Natural killer cell (primary cell): ENCODE measurements around the gene MGME1. TPM values are rescaled to one million over a fixed set of nuclear protein-coding genes. Genes with fewer than 3 reads are reported as not detected.

ENCODE experiments used
- ATAC-seq, 3 donors: fragments of 150-1000 bp in 2 of 3; fragments of 200-7000 bp in 1 of 3; cut with Tn5 transposase; 1 replicate in 1 of 3; 2 replicates in 2 of 3; pipeline ENCODE4 v1.10.0; 2021; ENCODE audit warnings: mild to moderate bottlenecking in 2 of 3, moderate library complexity in 2 of 3
- DNase-seq, 2 donors: peaks; one replicate each; pipeline versions ENCODE4 v3.0.0 to v3.0.0-alpha.2; 2013 to 2021; ENCODE audit warnings: mixed read lengths in 1 of 2
- H3K27ac ChIP-seq: one replicate; pipeline ENCODE4 v1.5.1; 2013; ENCODE audit warnings: mild to moderate bottlenecking, low read length
- H3K27me3 ChIP-seq: one replicate; pipeline ENCODE4 v1.6.1; 2013; ENCODE audit warnings: low read length; ENCODE audit not compliant: control insufficient read depth, insufficient read depth
- H3K36me3 ChIP-seq: one replicate; pipeline ENCODE4 v1.6.1; 2013; ENCODE audit warnings: low read length; ENCODE audit not compliant: control insufficient read depth, insufficient read depth
- H3K4me1 ChIP-seq: one replicate; pipeline ENCODE4 v1.6.1; 2013; ENCODE audit warnings: low read length; ENCODE audit not compliant: control insufficient read depth, insufficient read depth
- H3K4me3 ChIP-seq: one replicate; pipeline ENCODE4 v1.5.1; 2013; ENCODE audit warnings: low read length
- H3K9me3 ChIP-seq: one replicate; pipeline ENCODE4 v1.6.1; 2013; ENCODE audit warnings: low read length; ENCODE audit not compliant: control insufficient read depth, insufficient read depth
- H3K27ac Mint-ChIP-seq, 2 donors: one replicate each; pipeline ENCODE4 v1.8.0; 2022; ENCODE audit warnings: mild to moderate bottlenecking in 2 of 2, mixed read lengths in 2 of 2, moderate library complexity in 1 of 2
- H3K27me3 Mint-ChIP-seq, 2 donors: one replicate each; pipeline ENCODE4 v1.8.0; 2022; ENCODE audit warnings: low read depth in 2 of 2, mixed read lengths in 2 of 2
- H3K36me3 Mint-ChIP-seq: one replicate; pipeline ENCODE4 v1.8.0; 2022; ENCODE audit warnings: mixed read lengths
- H3K4me1 Mint-ChIP-seq, 2 donors: one replicate each; pipeline ENCODE4 v1.8.0; 2022; ENCODE audit warnings: mixed read lengths in 2 of 2
- H3K4me3 Mint-ChIP-seq: one replicate; pipeline ENCODE4 v1.8.0; 2022; ENCODE audit warnings: mild to moderate bottlenecking, moderate library complexity, mixed read lengths
- H3K9me3 Mint-ChIP-seq, 2 donors: one replicate each; pipeline ENCODE4 v1.8.0; 2022; ENCODE audit warnings: mixed read lengths in 2 of 2
- CTCF ChIP-seq: fragments of 200-600 bp; IDR thresholded peaks from one replicate; pipeline ENCODE4 v1.8.0; 2022; ENCODE audit warnings: antibody characterized with exemption
- WGBS: methylation state at CpG from one replicate; pipeline ENCODE4 v1.1.7; 2013; ENCODE audit warnings: missing lambda C conversion rate; ENCODE audit not compliant: insufficient coverage; 5-methylcytosine and 5-hydroxymethylcytosine counted together
- intact Hi-C: fragments of 100-400 bp; cut with micrococcal nuclease; formaldehyde crosslinking; loops from one replicate; pipeline ENCODE4 v1.14.2; 2022
- total RNA-seq, 4 donors: library from RNA; stranded (reverse); fragments of 120-200 nt in 1 of 4; gene quantifications; one replicate each; pipeline versions ENCODE4 v1.2.3 to v1.2.4, GENCODE V29; 2013 to 2022

MGME1 gene
- total RNA-seq, 3 donors from 2014 or later (not counting 1 experiment from before 2014, with no cell fraction given) = 10.3 to 25.1 (median 13.0) TPM

GRCh38 chr20:17969278-17969883 is 563 bp downstream of the MGME1 start:
- no peaks in the 10 kb centered on the region for H3K9me3 ChIP-seq
- H3K27ac ChIP-seq = peak overlapping the region; percentile 99
- Mint-ChIP-seq H3K9me3 (no peaks in the 10 kb centered on the region), H3K4me1 (peaks cover 75 to 83% of the 10 kb centered on the region in 2 donors), H3K27ac (peak overlapping the region; percentile 95 to 98), H3K4me3 (peak overlapping the region; percentile 98), H3K27me3 (no peaks in the 10 kb centered on the region), H3K36me3 (no peaks in the 10 kb centered on the region)
- peak in 1 of 2 donors; percentile 73 for DNase-seq
- no peak for TF ChIP-seq CTCF
- H3K36me3 ChIP-seq = no peaks in the 10 kb centered on the region
- WGBS = under 1% methylated on average over 25 of the region's 28 CpGs
- H3K4me3 ChIP-seq = peak overlapping the region; percentile 88
- peak; percentile 3 to 30 (median 3) for ATAC-seq
- H3K27me3 ChIP-seq = no peaks in the 10 kb centered on the region
- intact Hi-C loops = loop anchor here (2.0 to 10.0 kb wide), 7 partner anchors 31 to 1235 kb away; partner anchors contain the start of genes KAT14, PET117, RRBP1 and SEC23B
- peaks cover 34% of the 10 kb centered on the region for H3K4me1 ChIP-seq

DNA sequence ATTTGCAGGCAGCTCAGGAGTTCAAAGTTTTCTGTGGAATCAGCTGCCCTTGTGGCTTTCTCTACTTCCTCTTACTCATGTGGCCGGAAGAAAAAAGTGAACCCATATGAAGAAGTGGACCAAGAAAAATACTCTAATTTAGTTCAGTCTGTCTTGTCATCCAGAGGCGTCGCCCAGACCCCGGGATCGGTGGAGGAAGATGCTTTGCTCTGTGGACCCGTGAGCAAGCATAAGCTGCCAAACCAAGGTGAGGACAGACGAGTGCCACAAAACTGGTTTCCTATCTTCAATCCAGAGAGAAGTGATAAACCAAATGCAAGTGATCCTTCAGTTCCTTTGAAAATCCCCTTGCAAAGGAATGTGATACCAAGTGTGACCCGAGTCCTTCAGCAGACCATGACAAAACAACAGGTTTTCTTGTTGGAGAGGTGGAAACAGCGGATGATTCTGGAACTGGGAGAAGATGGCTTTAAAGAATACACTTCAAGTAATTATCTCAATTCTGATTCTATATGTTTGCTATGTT is 1.1 kb downstream of the MGME1 start:
- intact Hi-C loops = loop anchor here (2.0 to 10.0 kb wide), 7 partner anchors 31 to 1235 kb away; partner anchors contain the start of genes KAT14, PET117, RRBP1 and SEC23B

DNA sequence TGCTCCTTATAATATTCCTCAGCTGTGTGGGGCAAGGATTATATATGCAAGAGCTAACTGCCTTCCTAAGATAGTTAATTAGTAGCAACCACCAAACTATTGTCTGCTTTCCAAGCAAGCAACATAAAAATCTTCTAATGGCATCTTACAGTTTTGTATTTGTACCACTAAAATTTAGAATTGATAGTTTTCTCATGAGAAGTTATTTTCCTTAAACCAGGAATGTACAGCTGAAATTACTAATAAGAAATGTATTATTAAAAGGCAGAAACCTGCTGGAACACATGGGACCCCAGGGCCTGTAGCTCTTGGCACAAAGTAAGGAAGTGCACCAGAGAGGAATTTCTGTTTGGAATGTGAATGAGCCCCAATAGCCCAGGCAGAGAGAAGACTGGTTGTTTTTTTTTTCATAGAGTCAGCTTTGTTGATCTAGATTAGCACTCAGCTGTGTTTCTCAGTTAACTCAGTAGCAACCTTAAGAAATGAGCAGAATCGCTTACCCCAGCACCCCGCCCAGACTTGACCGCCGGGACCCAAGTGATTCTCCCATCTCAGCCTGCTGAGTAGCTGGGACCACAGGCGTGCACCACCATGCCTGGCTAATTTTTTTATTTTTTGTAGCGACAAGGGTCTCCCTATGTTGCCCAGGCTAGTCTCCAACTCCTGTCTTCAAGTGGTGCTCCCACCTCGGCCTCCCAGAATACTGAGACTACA is 2.6 kb downstream of the MGME1 start:
- WGBS = 61% methylated on average over 7 of the region's 7 CpGs
- Mint-ChIP-seq H3K9me3 (no peaks in the 10 kb centered on the region), H3K27me3 (no peaks in the 10 kb centered on the region), H3K27ac (peak overlapping the region; percentile 95 to 98), H3K36me3 (no peaks in the 10 kb centered on the region), H3K4me1 (peaks cover 54 to 63% of the 10 kb centered on the region in 2 donors), H3K4me3 (peak overlapping the region; percentile 98)
- H3K27ac ChIP-seq = peak overlapping the region; percentile 99
- peaks cover 9% of the 10 kb centered on the region for H3K36me3 ChIP-seq
- intact Hi-C loops = no loop called here
- H3K27me3 ChIP-seq = no peaks in the 10 kb centered on the region
- DNase-seq (no peak), ATAC-seq (no peak)
- H3K4me1 ChIP-seq = peaks cover 19% of the 10 kb centered on the region
- H3K9me3 ChIP-seq = no peaks in the 10 kb centered on the region
- H3K4me3 ChIP-seq = no peak overlapping the region
- TF ChIP-seq CTCF = no peak

More for the DNA sequence above, 1.1 kb downstream of the MGME1 start:
- TF ChIP-seq CTCF = no peak
- Histone ChIP-seq H3K9me3 (no peaks in the 10 kb centered on the region), H3K27me3 (no peaks in the 10 kb centered on the region), H3K4me3 (peak overlapping the region; percentile 88), H3K4me1 (peaks cover 30% of the 10 kb centered on the region), H3K27ac (peak overlapping the region; percentile 99), H3K36me3 (no peaks in the 10 kb centered on the region)
- H3K36me3 Mint-ChIP-seq = no peaks in the 10 kb centered on the region
- H3K27me3 Mint-ChIP-seq = no peaks in the 10 kb centered on the region
- H3K9me3 Mint-ChIP-seq = no peaks in the 10 kb centered on the region
- DNase-seq (peak; percentile 25 to 62), ATAC-seq (no peak)
- peak overlapping the region; percentile 95 to 98 for H3K27ac Mint-ChIP-seq
- H3K4me3 Mint-ChIP-seq = peak overlapping the region; percentile 98
- H3K4me1 Mint-ChIP-seq = peaks cover 69 to 78% of the 10 kb centered on the region in 2 donors
- WGBS = 0% methylated on average over 8 of the region's 9 CpGs
